ENCODE data around the gene BANF1. TPM values are rescaled to one million over a fixed set of nuclear protein-coding genes. Genes with fewer than 3 reads are reported as not detected.
"Not testable (repeated sequence)": the region's sequence is repeated elsewhere in the genome, so short reads cannot be mapped to it uniquely, and the experiment has no call there.

The BANF1 gene
- total RNA-seq, 1 experiment from 2014 or later, result 54.1 TPM

- DNase-seq (ENCODE audit: low read depth), result peak; percentile 73
These were observed 9.0 kb downstream of the BANF1 start for GRCh38 chr11:66011239-66011784.

- DNase-seq (ENCODE audit: low read depth), result no peak
These were observed 9.5 kb downstream of the BANF1 start, which contains the start of gene CST6 for GRCh38 chr11:66011785-66012303. CST6 (plus strand) TSS chr11:66012008; CDS start chr11:66012045, 37 bp downstream.

- no peak for DNase-seq (ENCODE audit: low read depth)
These were observed 10.2 kb downstream of the BANF1 start for GRCh38 chr11:66012371-66012945.

GRCh38 chr11:66012946-66013761 is 10.9 kb downstream of the BANF1 start:
- no peak for DNase-seq (ENCODE audit: low read depth)

- DNase-seq (ENCODE audit: low read depth), result no peak
These were observed 11.4 kb downstream of the BANF1 start for GRCh38 chr11:66013762-66014100.

GRCh38 chr11:66014804-66015453 is 12.6 kb downstream of the BANF1 start:
- DNase-seq (ENCODE audit: low read depth), result no peak

GRCh38 chr11:66015454-66015881 is 13.2 kb downstream of the BANF1 start:
- peak; percentile 72 for DNase-seq (ENCODE audit: low read depth)

- DNase-seq (ENCODE audit: low read depth), result no peak
These were observed 13.9 kb downstream of the BANF1 start for GRCh38 chr11:66015936-66016792.

GRCh38 chr11:66016793-66017177 is 14.5 kb downstream of the BANF1 start:
- no peak for DNase-seq (ENCODE audit: low read depth)

- no peak for DNase-seq (ENCODE audit: low read depth)
These were observed 15.0 kb downstream of the BANF1 start for GRCh38 chr11:66017321-66017720.

- DNase-seq (ENCODE audit: low read depth), result no peak
These were observed 17.9 kb downstream of the BANF1 start for GRCh38 chr11:66020212-66020611.

GRCh38 chr11:66020618-66021357 is 18.5 kb downstream of the BANF1 start:
- DNase-seq (ENCODE audit: low read depth), result peak; percentile 93

- peak; percentile 79 for DNase-seq (ENCODE audit: low read depth)
These were observed 20.3 kb downstream of the BANF1 start for GRCh38 chr11:66022401-66023185.

- not testable (repeated sequence) for DNase-seq (ENCODE audit: low read depth)
These were observed 20.8 kb downstream of the BANF1 start for GRCh38 chr11:66023186-66023440.

- DNase-seq (ENCODE audit: low read depth), result no peak
These were observed 23.8 kb downstream of the BANF1 start, which contains the start of gene CATSPER1 for GRCh38 chr11:66026017-66026529. CATSPER1 (minus strand) TSS chr11:66026479; CDS start chr11:66026379, 100 bp downstream.

GRCh38 chr11:66032957-66033735 is 30.8 kb downstream of the BANF1 start:
- no peak for DNase-seq (ENCODE audit: low read depth)

GRCh38 chr11:66035653-66036333 is 33.5 kb downstream of the BANF1 start:
- DNase-seq (ENCODE audit: low read depth), result no peak

GRCh38 chr11:66036334-66036710 is 34.0 kb downstream of the BANF1 start:
- DNase-seq (ENCODE audit: low read depth), result no peak

Measured in Daoy (cell line).